ENCODE measurements around the gene DAPL1. TPM values are rescaled to one million over a fixed set of nuclear protein-coding genes. Genes with fewer than 3 reads are reported as not detected.
"Not testable (repeated sequence)": the region's sequence is repeated elsewhere in the genome, so short reads cannot be mapped to it uniquely, and the experiment has no call there.

Gene DAPL1
- total RNA-seq, 1 donor from 2014 or later, result 179 TPM

- ATAC-seq, result no peak
These were observed 28.5 kb downstream of the DAPL1 start for GRCh38 chr2:158823486-158824237.

- ATAC-seq, result no peak
These were observed 29.9 kb downstream of the DAPL1 start for GRCh38 chr2:158825021-158825420.

DNA sequence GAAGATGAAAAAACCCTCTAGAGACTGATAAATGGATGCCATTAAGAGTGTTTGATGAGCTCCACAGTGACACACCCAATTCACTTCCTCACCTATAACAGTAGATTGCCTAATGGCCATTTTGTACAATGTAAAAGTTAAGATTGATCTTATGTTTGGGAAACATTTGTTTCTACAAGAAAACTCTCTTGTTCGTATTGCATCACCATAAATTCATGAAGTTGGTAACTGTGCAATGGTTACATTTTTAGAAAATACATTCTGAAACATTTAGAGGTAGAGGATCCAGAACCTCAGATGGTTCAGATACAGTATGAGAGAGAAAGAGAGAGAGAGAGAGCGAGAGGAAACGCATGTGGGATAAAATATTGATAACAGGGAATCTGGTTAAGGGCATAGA is 31.8 kb downstream of the DAPL1 start:
- ATAC-seq, result no peak

GRCh38 chr2:158828378-158829164 is 33.5 kb downstream of the DAPL1 start:
- ATAC-seq, result no peak

DNA sequence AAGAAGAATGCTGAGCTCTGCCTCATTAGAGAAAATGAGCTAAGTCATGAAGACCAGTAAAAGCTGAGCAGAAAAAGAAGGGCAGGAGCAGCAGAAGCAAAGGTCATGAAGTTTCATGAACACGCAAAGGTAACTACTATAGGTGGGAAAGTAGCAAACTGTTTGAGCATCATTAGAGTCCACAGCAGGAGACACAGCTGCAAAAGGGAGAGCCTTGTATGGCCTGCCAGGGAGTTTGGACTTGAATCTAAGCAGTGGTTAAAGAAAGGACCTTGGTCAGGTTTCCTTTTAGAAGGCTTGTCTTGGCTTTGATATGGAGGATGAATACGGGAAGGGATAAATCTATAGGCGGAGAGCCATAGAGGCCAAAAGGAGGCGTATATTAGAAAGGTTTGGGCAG is 34.0 kb downstream of the DAPL1 start:
- no peak for ATAC-seq

DNA sequence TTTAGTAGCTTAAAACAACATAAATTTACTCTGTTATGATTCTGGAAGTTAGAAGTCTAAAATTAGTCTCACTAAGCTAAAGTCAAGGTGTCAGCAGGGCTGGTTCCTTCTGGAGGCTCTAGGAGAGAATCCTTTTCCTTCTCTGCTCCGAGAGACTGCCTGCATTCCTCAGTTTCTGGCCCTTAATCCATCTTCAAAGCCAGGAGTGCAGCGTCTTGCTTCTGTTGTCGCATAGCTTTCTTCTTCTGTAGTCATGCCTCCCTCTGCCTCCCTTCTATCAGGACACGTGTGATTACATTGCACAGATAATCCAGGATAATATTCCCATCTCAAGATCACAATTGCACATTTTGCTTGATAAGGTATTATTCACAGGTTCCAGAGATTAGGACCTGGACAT is 35.1 kb downstream of the DAPL1 start:
- ATAC-seq, result no peak

GRCh38 chr2:158835431-158835830 is 40.3 kb downstream of the DAPL1 start:
- ATAC-seq, result no peak

DNA sequence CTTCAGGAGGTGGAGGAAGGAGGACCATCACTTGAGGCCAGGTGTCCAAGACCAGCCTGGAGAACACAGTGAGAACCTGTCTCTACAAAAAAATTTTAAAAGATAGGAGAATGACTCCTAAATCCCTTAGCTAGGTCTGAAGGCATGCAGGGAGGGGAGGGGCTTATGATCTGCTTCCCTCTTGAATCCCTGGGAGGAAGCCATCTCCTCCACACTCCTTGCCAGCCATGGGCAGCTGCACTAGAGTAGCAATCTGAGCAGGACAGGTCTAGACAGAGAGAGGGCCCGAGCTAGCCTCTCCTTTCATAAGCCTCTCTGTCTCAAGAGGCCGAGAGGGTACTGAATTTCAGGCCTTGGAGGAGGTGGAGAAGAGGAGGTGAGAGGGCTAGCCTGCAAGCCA is 42.5 kb downstream of the DAPL1 start:
- peak; percentile 51 for ATAC-seq

DNA sequence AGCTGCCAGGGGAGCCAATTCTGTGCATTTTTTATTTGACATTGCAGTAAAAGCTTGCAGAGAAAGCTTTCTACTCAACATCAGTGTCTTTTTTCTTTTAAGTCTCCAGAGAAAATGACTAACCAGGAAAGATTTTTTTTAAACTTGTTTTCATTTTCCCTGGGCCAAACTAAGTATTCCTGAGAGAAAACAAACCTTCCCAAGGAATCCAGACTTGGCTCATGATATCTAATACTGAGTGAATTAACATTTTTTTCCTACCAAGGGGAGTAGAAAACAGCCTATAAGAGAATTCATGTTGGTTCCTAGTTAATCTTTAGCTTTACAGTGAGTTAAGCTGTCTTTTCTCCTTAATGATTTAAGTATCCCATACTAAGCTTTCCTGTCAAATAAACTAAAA is 46.7 kb downstream of the DAPL1 start:
- ATAC-seq, result no peak

DNA sequence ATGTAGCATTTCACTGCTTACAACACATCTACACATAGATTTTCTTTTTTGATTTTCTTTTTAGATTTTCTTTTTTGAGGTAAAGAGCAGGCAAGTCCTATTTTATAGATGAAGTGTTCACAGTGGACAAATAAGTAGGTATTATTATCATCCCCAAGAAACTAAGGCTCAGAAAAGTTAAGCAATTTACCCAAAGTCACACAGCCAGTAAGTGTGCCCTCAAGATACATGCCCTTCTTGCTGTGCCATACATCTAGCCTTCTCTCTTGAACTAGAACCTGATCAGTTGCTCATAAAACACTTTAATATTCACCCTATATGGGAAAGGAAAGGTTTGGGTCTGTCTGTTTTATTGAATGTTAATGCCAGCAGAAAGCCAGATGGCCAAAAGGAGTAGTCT is 50.3 kb downstream of the DAPL1 start:
- ATAC-seq, result no peak

DNA sequence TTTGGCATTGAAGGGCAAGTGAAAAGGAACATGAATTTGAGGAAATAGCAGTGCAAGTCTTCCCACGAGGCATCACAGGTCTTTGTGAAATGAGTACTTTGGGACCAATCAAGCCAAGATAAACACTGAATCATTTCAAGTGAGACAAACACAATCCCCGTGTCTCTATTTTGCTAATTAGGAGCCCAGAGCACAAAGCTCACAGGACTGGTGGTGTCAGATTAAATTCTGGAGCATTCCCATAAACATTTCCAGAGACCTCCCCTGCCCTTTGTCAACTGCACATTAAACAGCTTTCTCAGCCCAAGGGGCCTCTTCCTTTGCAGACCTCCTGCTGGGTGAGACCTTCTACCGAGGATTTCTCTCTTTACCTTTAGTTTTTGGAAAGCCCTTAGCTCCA is 50.7 kb downstream of the DAPL1 start:
- no peak for ATAC-seq

- ATAC-seq, result not testable (repeated sequence)
These were observed 52.4 kb downstream of the DAPL1 start for GRCh38 chr2:158847526-158847925.

- not testable (repeated sequence) for ATAC-seq
These were observed 53.2 kb downstream of the DAPL1 start for GRCh38 chr2:158848031-158848970.

- not testable (repeated sequence) for ATAC-seq
These were observed 65.1 kb downstream of the DAPL1 start for GRCh38 chr2:158860179-158860578.

DNA sequence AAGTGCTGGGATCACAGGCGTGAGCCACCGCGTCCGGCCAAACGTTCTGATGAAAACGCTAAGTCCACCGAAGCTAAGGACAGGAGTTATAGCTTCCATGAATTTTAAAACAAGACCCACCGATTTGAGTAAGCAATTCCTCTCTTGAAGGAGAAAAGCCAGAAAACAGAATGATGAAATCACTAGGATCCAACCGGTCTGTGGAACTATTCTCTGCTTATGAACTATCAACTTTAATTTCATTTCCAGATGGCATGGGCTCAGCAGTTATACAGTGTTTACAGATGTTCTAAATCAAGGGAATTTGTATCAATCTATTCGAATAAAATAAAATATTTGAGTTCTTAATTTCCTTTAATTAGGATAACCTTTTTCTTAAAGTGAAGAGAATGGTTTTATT is 66.5 kb downstream of the DAPL1 start:
- not testable (repeated sequence) for ATAC-seq

- not testable (repeated sequence) for ATAC-seq
These were observed 70.4 kb downstream of the DAPL1 start for GRCh38 chr2:158865469-158865868.

Other genes with a start within 250 kb of the DAPL1 start
- gene TANC1, start 173.3 kb downstream of the DAPL1 start, total RNA-seq, result 23.8 TPM